Activated CD4-positive, CD25-positive, alpha-beta regulatory T cell treated with anti-CD3 and anti-CD28 coated beads, Interleukin-2, amount 50 U/mL, for 24 hours (primary cell): ENCODE results near the gene ANKLE2.
"Not testable (repeated sequence)": the region's sequence is repeated elsewhere in the genome, so short reads cannot be mapped to it uniquely, and the experiment has no call there.

Experiments
- ATAC-seq, 2 donors: fragments of 150-1000 bp; cut with Tn5 transposase; one replicate each; pipeline ENCODE4 v1.10.0; 2021; ENCODE audit warnings: mild to moderate bottlenecking in 1 of 2, moderate library complexity in 1 of 2

ANKLE2 gene

DNA sequence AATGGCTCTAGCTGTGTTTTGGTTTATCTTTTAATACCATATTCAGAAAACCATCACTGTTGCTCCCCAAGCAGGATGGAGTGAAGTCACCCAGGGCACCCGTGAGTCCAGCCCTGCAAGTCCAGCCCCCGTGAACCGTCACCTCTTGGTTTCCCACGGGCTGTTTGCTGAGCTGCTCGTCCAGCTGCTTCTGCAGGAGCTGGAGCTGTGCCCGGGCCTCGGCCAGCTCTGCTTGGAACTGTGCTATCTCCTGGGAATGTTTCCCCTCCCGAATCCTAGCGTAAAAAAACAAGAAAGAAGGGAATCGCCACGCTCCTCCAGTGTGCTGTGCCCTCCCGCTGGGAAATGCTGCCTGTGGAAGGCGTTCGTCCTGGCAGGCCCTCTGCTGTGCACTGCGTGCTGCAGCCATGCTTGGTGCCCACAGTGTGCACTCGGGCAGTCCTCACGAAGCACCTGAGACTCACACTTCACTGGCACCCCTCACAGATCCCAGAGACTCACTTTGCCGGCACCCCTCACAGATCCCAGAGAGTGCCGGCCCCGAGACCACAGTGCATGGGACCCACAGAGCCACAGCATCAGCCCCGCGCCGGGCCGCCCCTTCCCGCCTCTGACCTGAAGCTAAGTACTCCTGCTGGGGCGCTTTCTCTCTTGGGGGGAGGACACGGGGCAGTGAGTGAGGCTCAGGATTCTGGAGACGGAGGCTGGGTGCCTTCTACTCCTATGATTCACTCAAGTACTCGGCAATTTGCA lies 15.4 kb upstream of the ANKLE2 start:
- no peak for ATAC-seq

DNA sequence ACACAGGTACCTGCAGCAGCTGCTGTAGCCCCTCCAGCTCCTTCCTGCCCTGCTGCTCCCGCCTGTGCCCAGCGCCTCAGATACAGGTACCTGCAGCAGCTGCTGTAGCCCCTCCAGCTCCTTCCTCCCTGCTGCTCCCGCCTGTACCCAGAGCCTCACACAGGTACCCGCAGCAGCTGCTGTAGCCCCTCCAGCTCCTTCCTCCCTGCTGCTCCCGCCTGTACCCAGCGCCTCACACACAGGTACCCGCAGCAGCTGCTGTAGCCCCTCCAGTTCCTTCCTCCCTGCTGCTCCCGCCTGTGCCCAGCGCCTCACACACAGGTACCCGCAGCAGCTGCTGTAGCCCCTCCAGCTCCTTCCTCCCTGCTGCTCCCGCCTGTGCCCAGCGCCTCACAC lies 14.6 kb upstream of the ANKLE2 start:
- ATAC-seq = not testable (repeated sequence)

- no peak for ATAC-seq
Observed at GRCh38 chr12:132775502-132776229, 14.0 kb upstream of the ANKLE2 start.

DNA sequence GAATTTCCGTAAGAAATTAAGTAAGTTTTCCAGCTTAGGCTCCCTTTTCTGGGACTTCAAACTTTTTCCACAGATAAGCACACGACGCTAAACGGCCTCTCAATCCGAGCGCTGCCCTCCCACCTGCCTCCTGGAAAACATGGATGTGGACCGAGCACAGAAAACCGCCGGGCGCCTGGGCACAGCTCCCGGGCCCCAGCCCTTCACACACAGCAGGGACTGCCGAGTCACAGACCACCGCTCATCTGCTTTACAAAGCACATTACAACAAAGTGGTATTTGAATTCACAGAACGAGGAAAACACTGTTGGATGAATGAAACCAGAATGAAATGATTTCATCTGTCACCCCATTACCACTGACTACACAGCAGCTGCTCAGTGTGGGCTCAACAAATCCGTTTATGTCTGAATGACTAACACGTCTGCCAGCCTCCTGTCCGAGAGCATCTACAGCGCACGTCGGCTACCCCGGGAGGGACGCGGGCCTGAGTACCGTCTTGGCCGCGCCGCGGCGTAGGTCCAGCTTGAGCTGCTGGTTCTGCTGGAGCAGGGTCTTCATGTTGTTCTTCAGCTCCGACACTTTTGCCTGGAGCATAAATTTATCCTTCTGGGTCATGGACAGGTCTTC lies 13.1 kb upstream of the ANKLE2 start:
- no peak for ATAC-seq

- no peak for ATAC-seq
Observed at GRCh38 chr12:132774159-132774558, 12.5 kb upstream of the ANKLE2 start.

- no peak for ATAC-seq
Observed at GRCh38 chr12:132773077-132773955, 11.7 kb upstream of the ANKLE2 start.

DNA sequence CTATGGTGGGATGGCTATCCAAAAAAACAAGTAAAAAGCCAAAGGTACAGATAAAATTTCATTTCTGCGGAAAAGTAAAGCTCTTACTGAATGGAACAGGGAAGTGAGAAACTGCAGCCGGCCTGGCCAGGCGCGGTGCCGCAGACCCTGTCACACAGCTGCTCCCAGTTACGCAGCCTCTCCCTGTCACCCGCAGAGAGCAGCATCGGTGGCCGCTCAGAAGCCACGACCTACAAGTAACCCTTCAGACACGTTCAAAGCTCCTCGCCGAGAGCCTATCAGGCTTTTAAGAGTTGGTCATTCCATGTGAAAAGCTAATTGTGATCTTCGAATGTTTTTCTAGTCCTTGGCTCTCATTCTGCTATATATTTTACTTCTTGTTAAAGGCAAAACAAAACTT lies 11.0 kb upstream of the ANKLE2 start:
- ATAC-seq = no peak

- ATAC-seq = peak; percentile 44 to 47
Observed at GRCh38 chr12:132771126-132771838, 9.7 kb upstream of the ANKLE2 start.

GRCh38 chr12:132766380-132767085 lies 4.9 kb upstream of the ANKLE2 start:
- no peak for ATAC-seq

GRCh38 chr12:132765361-132765760 lies 3.7 kb upstream of the ANKLE2 start:
- no peak for ATAC-seq

DNA sequence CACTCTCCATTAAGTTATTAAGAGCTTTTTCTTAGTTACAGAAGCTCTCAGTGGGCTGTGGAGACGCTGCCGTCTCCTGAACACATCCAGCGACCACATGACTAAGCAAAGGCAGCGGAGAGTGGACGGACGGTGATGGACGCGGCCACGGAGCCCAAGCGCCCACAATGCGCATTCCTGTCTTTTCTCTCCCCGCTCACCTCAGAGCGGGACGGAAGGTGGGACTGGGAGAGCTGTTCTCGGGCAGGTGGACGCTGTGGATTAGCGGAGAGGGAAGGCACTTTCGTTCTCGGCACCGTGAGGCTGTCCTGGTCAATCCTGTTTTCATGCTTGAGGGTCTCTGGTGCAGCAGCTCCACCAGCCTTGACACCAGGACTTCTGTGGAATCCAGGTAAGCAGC lies 2.6 kb upstream of the ANKLE2 start:
- no peak for ATAC-seq

- peak; percentile 80 to 83 for ATAC-seq
Observed at GRCh38 chr12:132761921-132762583, 420 bp upstream of the ANKLE2 start.

DNA sequence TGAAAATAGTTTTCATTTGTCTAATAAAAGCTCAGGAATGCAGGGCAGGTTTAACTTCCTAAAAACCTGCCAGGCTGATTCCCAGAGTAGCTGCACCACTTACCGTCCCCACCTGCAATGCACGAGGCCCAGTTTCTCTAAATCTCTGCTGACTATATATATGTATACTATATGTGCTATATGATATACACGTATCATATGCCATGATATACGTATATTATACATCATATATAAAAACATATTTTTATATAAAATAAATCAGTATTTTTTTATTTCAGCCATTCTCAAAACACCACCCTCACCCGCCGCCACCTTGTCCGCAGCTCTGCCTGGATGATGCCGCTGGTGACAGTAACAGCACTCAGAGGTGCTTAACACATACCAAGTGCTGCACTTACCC lies 2.3 kb downstream of the ANKLE2 start:
- no peak for ATAC-seq

GRCh38 chr12:132758825-132759224 lies 2.8 kb downstream of the ANKLE2 start:
- not testable (repeated sequence) for ATAC-seq

DNA sequence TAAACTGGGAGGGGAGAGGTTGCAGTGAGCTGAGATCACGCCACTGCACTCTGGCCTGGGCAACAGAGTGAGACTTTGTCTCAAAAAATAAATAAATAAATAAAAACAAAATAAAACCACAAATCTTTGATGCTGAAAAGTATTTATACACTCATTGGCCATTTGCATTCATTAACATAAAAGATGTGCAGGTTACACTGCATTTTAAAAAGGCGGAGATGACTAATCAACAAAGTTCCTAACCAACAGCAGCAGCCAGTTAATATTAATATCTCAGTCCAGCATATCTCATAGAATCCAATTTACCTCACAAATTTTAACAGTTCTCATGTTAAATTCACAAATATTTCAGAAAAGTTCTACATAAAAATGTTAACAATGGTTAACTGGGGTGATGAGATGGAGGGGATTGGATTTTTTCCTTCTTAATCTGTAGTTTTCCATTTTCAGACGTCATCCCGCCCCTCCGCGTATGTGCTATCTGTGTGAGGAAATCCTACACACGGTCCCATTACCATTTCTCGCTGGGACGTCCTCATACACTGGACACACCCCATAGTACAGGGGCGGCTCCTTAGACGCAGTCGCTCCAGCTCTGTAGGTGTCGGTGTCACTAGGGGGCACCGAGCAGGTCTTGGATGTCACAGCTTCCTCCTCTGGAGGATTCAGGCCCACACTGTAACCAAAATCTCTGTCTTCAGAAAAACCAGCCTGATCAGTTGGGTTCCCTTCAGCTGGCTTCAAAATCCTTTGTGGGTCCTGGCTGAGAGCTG lies 7.3 kb downstream of the ANKLE2 start:
- ATAC-seq = no peak

DNA sequence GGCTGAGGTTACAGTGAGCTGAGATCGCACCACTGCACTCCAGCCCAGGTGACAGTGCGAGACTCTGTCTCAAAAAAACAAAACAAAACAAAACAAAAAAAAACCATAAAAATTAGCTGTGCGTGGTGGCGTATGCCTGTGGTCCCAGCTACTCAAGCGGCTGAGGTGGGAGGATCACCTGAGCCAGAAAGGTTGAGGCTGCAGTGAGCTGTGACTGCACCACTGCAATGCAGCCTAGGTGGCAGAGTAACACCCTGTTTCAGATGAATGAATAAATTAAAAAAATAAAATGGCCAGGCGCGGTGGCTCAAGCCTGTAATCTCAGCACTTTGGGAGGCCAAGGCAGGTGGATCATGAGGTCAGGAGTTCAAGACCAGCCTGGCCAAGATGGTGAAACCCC lies 8.0 kb downstream of the ANKLE2 start:
- ATAC-seq = not testable (repeated sequence)

- ATAC-seq = no peak
Observed at GRCh38 chr12:132748319-132748718, 13.3 kb downstream of the ANKLE2 start.

- no peak for ATAC-seq
Observed at GRCh38 chr12:132747896-132748295, 13.7 kb downstream of the ANKLE2 start.

DNA sequence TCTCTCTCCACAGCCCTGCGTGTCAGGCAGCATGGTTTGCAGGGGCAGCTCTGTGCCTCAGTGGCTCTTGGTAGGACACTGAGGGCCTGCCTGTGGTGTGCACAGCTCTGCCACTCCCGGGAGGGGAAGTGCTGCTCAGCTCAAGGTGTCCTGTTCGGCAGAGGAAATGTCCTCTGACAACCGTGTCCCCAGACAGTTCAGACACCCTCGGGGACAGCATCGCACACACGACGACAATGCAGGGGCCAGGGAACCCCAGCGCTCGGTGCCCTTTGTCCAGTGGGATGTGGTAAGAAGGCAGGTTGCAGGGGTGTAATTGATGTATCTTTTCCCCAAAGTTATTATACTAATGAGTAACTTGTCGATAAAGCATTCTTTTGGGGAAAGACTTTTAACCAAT lies 14.2 kb downstream of the ANKLE2 start:
- no peak for ATAC-seq

GRCh38 chr12:132746613-132747012 lies 15.0 kb downstream of the ANKLE2 start:
- ATAC-seq = no peak
